Activated CD8-positive, alpha-beta T cell treated with anti-CD3 and anti-CD28 coated beads for 36 hours (primary cell): ENCODE data around the gene NNMT. TPM values are rescaled to one million over a fixed set of nuclear protein-coding genes. Genes with fewer than 3 reads are reported as not detected.

ENCODE experiments used
- ATAC-seq: fragments of 200-7000 bp; cut with Tn5 transposase; one replicate; pipeline ENCODE4 v1.10.0; 2021; ENCODE audit warnings: mild to moderate bottlenecking, moderate library complexity
- CTCF ChIA-PET: fragments of 350-600 bp; sonication (Branson Sonifier 250); formaldehyde crosslinking; loops from one replicate; lab custom pipeline; 2021; ENCODE audit warnings: antibody characterized with exemption; lab: Charles Lee
- POLR2A ChIA-PET: fragments of 350-600 bp; sonication (Branson Sonifier 250); formaldehyde crosslinking; loops from one replicate; lab custom pipeline; 2021; ENCODE audit warnings: antibody characterized with exemption; lab: Charles Lee
- DNase-seq: peaks from one replicate; pipeline ENCODE4 v3.0.0-alpha.2; 2020
- H3K27ac Mint-ChIP-seq: one replicate; pipeline ENCODE4 v1.8.0; 2021; ENCODE audit warnings: mild to moderate bottlenecking, mixed read lengths
- H3K27me3 Mint-ChIP-seq: one replicate; pipeline ENCODE4 v1.8.0; 2021; ENCODE audit warnings: mixed read lengths
- H3K36me3 Mint-ChIP-seq: one replicate; pipeline ENCODE4 v1.8.0; 2021; ENCODE audit warnings: low read depth, mixed read lengths
- H3K4me1 Mint-ChIP-seq: one replicate; pipeline ENCODE4 v1.8.0; 2021; ENCODE audit warnings: low read depth, mixed read lengths
- H3K4me3 Mint-ChIP-seq: one replicate; pipeline ENCODE4 v1.8.0; 2021; ENCODE audit warnings: mild to moderate bottlenecking, moderate library complexity, mixed read lengths
- H3K9me3 Mint-ChIP-seq: one replicate; pipeline ENCODE4 v1.8.0; 2021; ENCODE audit warnings: mixed read lengths
- CTCF ChIP-seq: fragments of 200-600 bp; IDR thresholded peaks from one replicate; pipeline ENCODE4 v1.8.0; 2022; ENCODE audit warnings: antibody characterized with exemption, mild to moderate bottlenecking
- intact Hi-C: fragments of 100-400 bp; cut with micrococcal nuclease; formaldehyde crosslinking; loops from one replicate; pipeline ENCODE4 v1.10.0; 2022
- total RNA-seq, 2 experiments: library from RNA; stranded (reverse); gene quantifications; one replicate each; pipeline ENCODE4 v1.2.3, GENCODE V29; 2021

Gene NNMT
- total RNA-seq, 2 experiments from 2014 or later, result not detected

GRCh38 chr11:114273890-114274635 is 22.1 kb upstream of the NNMT start:
- Mint-ChIP-seq H3K4me3 (no peak overlapping the region), H3K4me1 (no peaks in the 10 kb centered on the region)
- POLR2A ChIA-PET, result interaction anchor here (0.6 kb wide), 1 partner anchor 969 kb away, joined by 4 read pairs; no protein-coding TSS in a partner anchor

GRCh38 chr11:114274637-114275036 is 21.6 kb upstream of the NNMT start:
- no peak overlapping the region for H3K27ac Mint-ChIP-seq
- CTCF ChIA-PET, result interaction anchor here (2.0 to 2.3 kb wide), 2 partner anchors 11 to 14 kb away, joined by 6 to 11 read pairs; no protein-coding TSS in a partner anchor
- H3K36me3 Mint-ChIP-seq, result no peaks in the 10 kb centered on the region
- intact Hi-C loops, result no loop called here
- POLR2A ChIA-PET, result no interaction called here
- H3K27me3 Mint-ChIP-seq, result peaks cover 46% of the 10 kb centered on the region
- H3K4me1 Mint-ChIP-seq, result no peaks in the 10 kb centered on the region
- no peak for TF ChIP-seq CTCF
- DNase-seq, result no peak
- H3K9me3 Mint-ChIP-seq, result no peaks in the 10 kb centered on the region
- no peak for ATAC-seq
- H3K4me3 Mint-ChIP-seq, result no peak overlapping the region

More at GRCh38 chr11:114273890-114274635, 22.1 kb upstream of the NNMT start:
- CTCF ChIA-PET, result interaction anchor here (2.0 to 2.3 kb wide), 2 partner anchors 11 to 13 kb away, joined by 6 to 11 read pairs; no protein-coding TSS in a partner anchor
- Mint-ChIP-seq H3K9me3 (no peaks in the 10 kb centered on the region), H3K27me3 (peaks cover 40% of the 10 kb centered on the region), H3K27ac (no peak overlapping the region), H3K36me3 (no peaks in the 10 kb centered on the region)
- no peak for ATAC-seq
- no peak for DNase-seq
- intact Hi-C loops, result no loop called here
- TF ChIP-seq CTCF, result no peak

- ATAC-seq, result no peak
These were observed 20.9 kb upstream of the NNMT start for GRCh38 chr11:114275280-114275679.

GRCh38 chr11:114276077-114276476 is 20.1 kb upstream of the NNMT start:
- no peak overlapping the region for H3K4me3 Mint-ChIP-seq
- no peaks in the 10 kb centered on the region for H3K4me1 Mint-ChIP-seq
- no peaks in the 10 kb centered on the region for H3K36me3 Mint-ChIP-seq
- ChIA-PET POLR2A (interaction anchor here (0.5 kb wide), 1 partner anchor 415 kb away, joined by 3 read pairs; no protein-coding TSS in a partner anchor), CTCF (no interaction called here)
- H3K9me3 Mint-ChIP-seq, result no peaks in the 10 kb centered on the region
- ATAC-seq (no peak), DNase-seq (no peak)
- TF ChIP-seq CTCF, result no peak
- H3K27me3 Mint-ChIP-seq, result peaks cover 45% of the 10 kb centered on the region
- intact Hi-C loops, result no loop called here
- H3K27ac Mint-ChIP-seq, result no peak overlapping the region

More at GRCh38 chr11:114275280-114275679, 20.9 kb upstream of the NNMT start:
- intact Hi-C loops, result no loop called here
- no peak for DNase-seq
- CTCF ChIA-PET, result interaction anchor here (2.3 kb wide), 1 partner anchor 14 kb away, joined by 11 read pairs; no protein-coding TSS in a partner anchor
- Mint-ChIP-seq H3K9me3 (no peaks in the 10 kb centered on the region), H3K36me3 (no peaks in the 10 kb centered on the region), H3K27ac (no peak overlapping the region), H3K4me1 (no peaks in the 10 kb centered on the region), H3K27me3 (peaks cover 49% of the 10 kb centered on the region), H3K4me3 (no peak overlapping the region)
- no peak for TF ChIP-seq CTCF
- POLR2A ChIA-PET, result no interaction called here
